ENCODE results near the gene CACNG1.

- TF ChIP-seq POLR2A (IDR thresholded peaks at IDR 0.05; ENCODE audit: low read length) = no peak
- no peak for TF ChIP-seq KDM5A (IDR thresholded peaks at IDR 0.05)
- no peak for TF ChIP-seq CTCF (IDR thresholded peaks at IDR 0.05)
- TF ChIP-seq HOXA7 (CRISPR knock-in tag; IDR thresholded peaks at IDR 0.05) = no peak
- TF ChIP-seq REST (IDR thresholded peaks at IDR 0.05) = no peak
- no peak for TF ChIP-seq ESRRA (IDR thresholded peaks at IDR 0.05; ENCODE audit: borderline replicate concordance, low read length)
- TF ChIP-seq ZSCAN20 (CRISPR knock-in tag; IDR thresholded peaks at IDR 0.05) = no peak
- TF ChIP-seq CHD2 (IDR thresholded peaks at IDR 0.05; ENCODE audit: low read length, partially characterized antibody) = no peak
- TF ChIP-seq HDAC2 (IDR thresholded peaks at IDR 0.05) = no peak
- TF ChIP-seq POLR2AphosphoS2 (conservative IDR thresholded peaks at IDR 0.05; ENCODE audit: low read length) = no peak
Measured at GRCh38 chr17:67098006-67098405, 53.7 kb downstream of the CACNG1 start.

Measured in A549 (cell line).